Measurements from ENCODE around the gene JMJD1C.

- no peak for TF ChIP-seq CTCF (IDR thresholded peaks at IDR 0.05 in 2 of 3, conservative IDR thresholded peaks at IDR 0.05 in 1 of 3; ENCODE audit: borderline replicate concordance in 1 of 3, insufficient read depth in 1 of 3, low read depth in 2 of 3, low read length in 2 of 3)
- no peak for TF ChIP-seq RAD21 (IDR thresholded peaks at IDR 0.05; ENCODE audit: low read depth)
- no peak for TF ChIP-seq ZNF274 (IDR thresholded peaks at IDR 0.05; ENCODE audit: low read depth, low read length)
- no peak for TF ChIP-seq EZH2 (IDR thresholded peaks at IDR 0.05)
- TF ChIP-seq ZFX (IDR thresholded peaks at IDR 0.05), result no peak
- TF ChIP-seq POLR2AphosphoS5 (IDR thresholded peaks at IDR 0.05; ENCODE audit: low read depth, low read length), result no peak
- no peak for TF ChIP-seq EGR1 (IDR thresholded peaks at IDR 0.05; ENCODE audit: low read depth)
- TF ChIP-seq POLR2A (IDR thresholded peaks at IDR 0.05; ENCODE audit: borderline replicate concordance, extremely low read depth, insufficient read depth, insufficient read length), result no peak
- TF ChIP-seq, protein P1, sequence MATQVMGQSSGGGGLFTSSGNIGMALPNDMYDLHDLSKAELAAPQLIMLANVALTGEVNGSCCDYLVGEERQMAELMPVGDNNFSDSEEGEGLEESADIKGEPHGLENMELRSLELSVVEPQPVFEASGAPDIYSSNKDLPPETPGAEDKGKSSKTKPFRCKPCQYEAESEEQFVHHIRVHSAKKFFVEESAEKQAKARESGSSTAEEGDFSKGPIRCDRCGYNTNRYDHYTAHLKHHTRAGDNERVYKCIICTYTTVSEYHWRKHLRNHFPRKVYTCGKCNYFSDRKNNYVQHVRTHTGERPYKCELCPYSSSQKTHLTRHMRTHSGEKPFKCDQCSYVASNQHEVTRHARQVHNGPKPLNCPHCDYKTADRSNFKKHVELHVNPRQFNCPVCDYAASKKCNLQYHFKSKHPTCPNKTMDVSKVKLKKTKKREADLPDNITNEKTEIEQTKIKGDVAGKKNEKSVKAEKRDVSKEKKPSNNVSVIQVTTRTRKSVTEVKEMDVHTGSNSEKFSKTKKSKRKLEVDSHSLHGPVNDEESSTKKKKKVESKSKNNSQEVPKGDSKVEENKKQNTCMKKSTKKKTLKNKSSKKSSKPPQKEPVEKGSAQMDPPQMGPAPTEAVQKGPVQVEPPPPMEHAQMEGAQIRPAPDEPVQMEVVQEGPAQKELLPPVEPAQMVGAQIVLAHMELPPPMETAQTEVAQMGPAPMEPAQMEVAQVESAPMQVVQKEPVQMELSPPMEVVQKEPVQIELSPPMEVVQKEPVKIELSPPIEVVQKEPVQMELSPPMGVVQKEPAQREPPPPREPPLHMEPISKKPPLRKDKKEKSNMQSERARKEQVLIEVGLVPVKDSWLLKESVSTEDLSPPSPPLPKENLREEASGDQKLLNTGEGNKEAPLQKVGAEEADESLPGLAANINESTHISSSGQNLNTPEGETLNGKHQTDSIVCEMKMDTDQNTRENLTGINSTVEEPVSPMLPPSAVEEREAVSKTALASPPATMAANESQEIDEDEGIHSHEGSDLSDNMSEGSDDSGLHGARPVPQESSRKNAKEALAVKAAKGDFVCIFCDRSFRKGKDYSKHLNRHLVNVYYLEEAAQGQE (IDR thresholded peaks at IDR 0.05; ENCODE audit: low read depth), result no peak
- TF ChIP-seq SRF (IDR thresholded peaks at IDR 0.05; ENCODE audit: low read depth), result no peak
- TF ChIP-seq, protein P2, sequence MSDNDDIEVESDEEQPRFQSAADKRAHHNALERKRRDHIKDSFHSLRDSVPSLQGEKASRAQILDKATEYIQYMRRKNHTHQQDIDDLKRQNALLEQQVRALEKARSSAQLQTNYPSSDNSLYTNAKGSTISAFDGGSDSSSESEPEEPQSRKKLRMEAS (IDR thresholded peaks at IDR 0.05), result no peak
- no peak for TF ChIP-seq YY1 (IDR thresholded peaks at IDR 0.05; ENCODE audit: extremely low read depth, insufficient replicate concordance, low read depth, low read length)
Measured at GRCh38 chr10:63313066-63313717, 152.6 kb downstream of the JMJD1C start.

All from HCT116 (cell line).